DMS53 treated with DMSO at 0.1 percent for 48 hours (cell line): ENCODE data around the gene TYMP.
A peak's percentile ranks its signal among the peaks of the same experiment; 100 is the strongest.

Experiments used
- DNase-seq: peaks from one replicate; lab custom pipeline; 2025; ENCODE audit not compliant: unreplicated experiment; lab: John Stamatoyannopoulos, UW

The TYMP gene

DNA sequence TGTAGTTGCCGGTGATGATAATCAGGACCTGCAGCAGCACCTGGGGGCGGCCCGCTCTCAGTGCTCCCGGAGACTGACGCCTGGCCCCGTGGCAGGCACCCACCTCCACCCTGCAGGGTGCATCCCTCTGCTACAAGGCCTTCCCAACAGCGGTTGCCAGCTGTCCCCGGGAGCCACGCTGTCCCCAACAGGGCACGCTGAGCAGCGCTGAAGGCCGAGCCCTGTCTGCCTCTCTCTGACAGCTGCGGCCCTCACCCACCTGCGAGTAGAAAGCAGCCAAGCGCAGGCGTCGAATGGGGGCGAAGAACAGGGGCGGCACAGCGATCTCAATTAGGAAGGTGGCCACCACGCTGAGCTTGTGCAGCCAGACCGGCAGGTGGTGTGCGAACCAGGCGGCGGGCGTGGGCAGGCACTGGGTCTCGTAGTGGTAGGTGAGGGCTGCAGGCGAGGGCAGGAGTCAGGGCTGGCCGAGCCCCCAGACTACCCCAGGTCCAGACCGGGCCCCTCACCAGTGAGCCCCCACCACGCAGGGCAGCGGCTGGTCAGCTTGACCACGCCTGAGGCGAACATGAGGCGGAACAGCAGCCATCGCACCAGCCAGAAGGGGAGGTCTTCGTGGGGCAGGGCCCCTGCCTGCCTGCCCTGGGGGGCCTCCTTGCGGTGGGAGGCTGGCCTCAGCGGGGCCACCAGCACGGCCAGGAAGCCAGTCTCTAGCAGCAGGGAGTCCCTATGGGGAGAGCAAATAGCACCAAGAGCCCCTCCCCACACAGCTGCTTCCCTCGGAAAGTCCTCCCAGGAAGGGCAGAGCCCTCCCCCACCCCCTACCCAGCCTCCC, 23.8 kb downstream of the TYMP start:
- DNase-seq, result no peak

DNA sequence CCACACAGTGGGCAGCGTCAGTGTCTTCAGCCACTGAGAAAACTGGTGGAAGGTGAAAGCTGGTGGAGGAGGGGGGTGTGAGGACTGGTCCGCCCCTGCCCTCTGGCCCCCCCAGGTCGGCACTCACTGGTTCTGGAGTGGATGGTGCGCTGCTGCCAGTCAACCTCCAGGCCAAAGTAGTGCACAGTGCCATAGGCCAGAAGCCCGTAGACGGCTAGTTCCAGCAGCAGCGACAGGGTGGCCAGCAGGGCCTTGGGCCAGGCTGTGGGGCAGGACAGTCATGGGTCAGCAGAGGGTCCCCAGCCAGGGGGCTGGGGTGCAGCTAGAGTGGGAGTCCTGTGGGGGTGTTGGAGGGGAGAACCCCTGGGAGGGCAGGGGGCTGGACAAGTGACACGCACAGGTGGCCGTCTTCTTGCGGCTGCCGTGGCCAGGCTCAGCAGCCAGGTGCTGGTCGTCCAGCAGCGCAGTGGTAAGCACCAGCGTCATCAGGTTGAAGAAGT, 24.5 kb downstream of the TYMP start:
- no peak for DNase-seq

DNA sequence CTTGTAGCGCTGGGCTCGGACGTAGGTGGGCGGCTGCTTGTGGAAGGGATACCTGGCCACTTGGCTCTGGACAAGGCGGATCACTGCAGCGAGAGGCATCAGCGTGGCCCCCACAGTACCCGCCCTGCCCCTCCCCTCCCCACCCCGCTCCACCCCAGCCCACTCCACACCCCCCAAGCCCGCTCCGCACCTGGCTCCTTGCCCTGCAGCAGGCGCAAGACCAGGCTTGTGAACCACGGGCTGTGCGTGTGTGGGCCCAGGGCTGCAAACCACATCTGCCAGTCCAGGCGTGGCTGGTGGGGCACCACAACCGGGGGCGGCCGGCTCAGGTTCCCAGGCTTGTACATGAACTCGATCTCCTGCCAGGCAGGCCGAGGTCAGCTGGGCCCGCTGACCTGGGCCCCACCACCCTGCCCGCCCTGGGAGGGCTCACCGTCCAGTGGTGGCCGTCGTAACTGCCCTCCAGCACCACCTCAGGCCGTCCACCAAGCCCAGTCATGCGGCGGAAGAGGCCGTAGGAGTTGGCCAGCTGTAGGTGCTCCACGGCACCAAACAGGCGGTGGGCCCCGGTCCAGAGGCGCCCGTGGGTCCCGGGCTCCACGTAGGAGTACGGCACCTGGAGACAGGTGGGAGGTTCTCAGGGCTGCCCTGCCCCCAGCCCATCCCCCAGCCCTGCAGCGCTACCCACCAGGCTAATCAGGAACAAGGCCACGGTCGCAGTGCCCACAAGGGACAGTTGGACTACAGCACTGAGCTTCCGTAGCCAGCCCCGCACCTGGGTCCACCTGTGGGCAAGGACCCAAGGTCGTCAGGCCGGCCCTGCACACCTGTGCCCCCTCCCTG, 25.2 kb downstream of the TYMP start:
- DNase-seq, result no peak

DNA sequence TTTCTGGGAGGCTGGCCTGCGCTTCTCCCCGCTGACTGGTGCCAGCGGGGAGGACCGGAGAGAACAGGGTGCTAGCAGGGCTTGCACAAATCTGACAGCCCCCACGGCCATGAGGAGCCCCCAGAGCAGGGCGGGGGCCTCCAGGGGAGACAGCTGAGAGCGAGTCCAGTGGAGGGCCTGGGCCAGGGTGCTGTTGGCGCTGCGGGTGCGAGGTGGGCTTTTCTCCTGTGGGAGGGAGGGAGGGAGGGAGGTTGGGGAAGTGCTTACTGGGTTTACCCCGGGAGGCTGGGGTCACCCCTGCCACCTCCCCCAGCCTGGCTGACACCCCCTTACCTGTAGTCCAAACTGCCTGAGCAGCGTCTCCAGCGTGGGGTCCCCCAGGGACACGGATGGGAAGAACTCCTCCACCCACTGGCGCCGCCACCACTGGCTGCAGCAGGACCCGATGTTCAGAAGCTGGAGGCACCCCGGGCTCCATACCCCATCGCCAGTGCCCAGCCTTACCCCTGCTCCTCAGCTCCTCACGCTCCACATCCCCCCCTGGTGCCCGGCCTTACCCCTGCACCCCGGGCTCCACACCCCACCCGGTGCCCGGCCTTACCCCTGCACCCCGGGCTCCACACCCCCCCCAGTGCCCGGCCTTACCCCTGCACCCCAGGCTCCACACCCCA, 26.2 kb downstream of the TYMP start:
- no peak for DNase-seq

DNA sequence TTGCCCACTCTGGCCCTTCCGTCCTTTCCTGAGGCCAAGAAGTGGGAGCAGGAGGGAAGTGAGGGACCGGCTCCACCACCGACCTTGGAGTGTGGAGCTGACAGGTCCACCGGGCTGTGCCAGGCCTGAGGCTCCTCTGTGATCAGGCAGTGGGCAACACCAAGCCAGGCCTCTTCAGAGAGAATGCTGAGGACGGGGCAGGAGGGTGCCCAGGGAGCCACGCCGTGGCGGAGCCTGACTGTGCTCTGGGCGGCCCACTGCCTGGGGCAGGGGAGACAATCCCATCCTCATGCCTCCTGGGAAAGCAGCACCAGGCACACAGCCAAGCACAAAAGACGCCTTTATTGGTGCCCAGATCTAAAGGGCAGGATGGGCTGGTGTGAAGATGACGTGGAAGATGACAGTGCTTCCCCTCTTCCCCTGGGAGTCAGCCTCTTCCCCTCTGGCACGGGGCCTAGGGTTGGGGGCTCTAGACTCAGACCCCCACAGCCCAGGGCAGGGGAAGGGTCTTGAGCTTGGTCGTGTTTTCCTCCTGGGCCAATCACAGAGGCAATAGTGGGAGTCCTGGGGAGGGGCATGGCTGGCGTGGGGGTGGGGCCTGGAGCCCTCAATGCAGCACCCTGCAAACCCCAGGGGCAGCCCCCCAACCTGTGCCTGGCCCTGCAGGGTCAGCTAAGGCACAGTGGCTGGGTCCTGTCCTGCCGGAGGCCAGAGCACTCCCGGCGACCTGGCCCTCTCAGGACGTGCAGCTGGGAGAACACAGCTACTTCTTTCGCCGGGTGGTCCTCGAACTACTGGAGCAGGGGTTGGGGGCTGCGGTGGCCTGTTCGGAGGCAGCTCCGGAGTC, 27.0 kb downstream of the TYMP start:
- no peak for DNase-seq

DNA sequence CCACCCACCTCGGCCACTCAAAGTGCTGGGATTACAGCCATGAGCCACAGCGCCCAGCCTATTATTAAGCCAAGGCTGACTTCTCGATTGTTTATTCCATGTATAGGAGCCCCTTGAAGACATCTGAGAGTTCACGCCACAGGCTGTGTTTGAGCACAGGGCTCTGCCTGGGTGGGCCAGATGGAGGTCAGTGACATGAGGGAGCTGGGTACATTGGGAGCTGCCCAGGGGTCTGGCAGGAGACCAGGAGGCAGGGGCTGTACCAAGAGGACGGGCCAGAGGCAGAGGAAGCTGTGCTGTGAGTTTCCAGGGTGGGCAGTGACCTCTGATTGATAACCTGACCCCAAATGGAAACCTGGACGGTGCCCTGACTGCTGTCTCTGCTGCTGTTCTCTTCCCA, 27.7 kb downstream of the TYMP start:
- DNase-seq, result no peak

DNA sequence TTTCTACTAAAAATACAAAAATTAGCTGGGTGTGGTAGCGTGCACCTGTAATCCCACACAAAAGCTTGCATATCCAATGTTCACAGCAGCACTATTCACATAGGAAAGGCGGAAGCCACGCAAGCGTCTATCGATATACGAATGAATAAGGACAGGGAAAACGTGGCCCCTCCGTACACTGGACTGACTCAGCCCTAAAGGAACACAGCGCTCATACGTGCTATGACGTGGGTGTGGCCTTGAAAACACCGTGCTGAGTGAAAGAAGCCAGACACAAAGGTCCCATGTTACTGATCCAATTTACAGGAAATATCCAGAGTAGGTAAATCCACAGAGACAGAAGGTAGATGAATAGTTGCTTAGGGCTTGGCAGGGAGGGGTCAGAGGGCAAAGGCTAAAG, 29.4 kb downstream of the TYMP start:
- no peak for DNase-seq

DNA sequence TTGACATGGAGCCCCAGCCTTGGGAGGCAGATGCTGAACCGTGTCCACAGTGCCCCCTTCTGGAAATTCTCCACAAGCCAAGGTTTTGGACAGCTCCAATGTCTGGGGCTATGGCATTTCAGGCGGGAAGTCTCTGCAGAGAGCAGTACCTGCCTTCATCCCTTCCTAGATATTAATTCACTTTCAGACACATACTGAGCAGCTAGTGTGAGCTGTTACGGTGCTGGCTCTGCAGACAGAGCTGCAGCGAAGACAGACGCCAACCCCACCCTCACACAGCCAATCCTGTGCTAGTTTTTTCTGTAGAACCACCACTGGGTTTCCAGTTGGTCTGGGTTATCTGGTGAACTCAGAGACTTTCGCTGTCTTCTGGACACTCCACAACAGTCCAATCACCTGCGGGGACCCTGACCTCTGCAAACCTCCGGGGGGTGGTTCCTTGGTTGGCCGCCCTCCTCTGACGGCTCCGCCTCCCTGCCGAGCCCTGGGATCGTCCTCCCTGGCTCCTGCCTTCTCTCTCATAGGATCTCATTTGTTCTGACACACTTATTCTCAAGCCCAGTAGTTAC, 31.4 kb downstream of the TYMP start:
- peak; percentile 72 for DNase-seq

DNA sequence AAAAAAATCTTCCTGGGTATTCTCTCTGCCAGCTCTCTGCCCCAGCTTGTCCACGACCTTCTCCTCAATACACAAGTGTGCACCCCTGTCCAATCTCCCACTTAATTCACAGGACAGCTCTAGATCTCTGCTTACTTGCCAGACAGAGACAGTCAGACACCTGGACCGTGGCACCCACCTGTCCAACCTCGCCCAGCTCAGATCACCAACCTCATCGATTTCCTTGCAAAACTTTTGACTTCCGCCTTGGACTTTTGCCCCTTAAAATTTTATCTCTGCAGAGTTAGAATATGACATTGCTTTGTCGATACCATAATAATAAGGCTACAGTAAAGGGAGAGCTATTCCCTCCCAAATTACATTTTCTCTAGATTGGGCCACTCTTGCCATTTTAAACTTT, 32.7 kb downstream of the TYMP start:
- DNase-seq, result no peak

DNA sequence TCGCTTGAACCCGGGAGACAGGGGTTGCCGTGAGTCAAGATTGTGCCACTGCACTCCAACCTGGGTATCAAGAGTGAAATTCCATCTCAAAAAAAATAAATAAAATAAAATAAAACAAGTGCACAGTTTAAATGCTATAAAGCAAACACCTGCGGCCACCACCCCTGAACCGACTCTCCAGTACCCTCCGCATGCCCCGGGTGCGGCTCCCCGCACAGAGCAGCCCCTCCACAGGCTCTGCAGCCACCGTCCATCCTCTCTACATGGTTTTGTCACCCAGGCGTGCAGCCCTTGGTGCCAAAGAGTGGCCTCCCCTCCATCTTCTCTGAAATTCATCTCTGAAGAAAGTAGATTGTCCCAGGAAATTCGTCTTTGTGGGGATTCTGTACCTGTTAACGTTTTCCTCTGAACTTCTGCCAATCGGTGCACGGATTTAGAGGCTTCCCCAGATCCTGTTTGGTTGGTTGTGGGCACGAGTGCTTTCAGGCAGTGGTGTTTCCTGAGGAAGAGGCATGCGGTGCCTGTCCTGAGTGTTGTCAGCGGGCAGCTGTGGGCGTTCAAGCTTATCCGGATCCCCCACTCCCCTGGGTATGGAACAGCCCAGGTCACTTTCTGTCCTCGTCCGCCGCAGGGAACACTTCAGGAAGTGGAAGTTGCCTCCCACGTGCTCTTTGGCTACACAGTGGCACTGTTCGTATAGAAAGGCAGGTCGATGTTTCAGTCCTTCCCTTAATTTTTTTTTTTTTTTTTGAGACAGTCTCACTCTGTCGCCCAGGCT, 39.1 kb downstream of the TYMP start:
- DNase-seq, result no peak

DNA sequence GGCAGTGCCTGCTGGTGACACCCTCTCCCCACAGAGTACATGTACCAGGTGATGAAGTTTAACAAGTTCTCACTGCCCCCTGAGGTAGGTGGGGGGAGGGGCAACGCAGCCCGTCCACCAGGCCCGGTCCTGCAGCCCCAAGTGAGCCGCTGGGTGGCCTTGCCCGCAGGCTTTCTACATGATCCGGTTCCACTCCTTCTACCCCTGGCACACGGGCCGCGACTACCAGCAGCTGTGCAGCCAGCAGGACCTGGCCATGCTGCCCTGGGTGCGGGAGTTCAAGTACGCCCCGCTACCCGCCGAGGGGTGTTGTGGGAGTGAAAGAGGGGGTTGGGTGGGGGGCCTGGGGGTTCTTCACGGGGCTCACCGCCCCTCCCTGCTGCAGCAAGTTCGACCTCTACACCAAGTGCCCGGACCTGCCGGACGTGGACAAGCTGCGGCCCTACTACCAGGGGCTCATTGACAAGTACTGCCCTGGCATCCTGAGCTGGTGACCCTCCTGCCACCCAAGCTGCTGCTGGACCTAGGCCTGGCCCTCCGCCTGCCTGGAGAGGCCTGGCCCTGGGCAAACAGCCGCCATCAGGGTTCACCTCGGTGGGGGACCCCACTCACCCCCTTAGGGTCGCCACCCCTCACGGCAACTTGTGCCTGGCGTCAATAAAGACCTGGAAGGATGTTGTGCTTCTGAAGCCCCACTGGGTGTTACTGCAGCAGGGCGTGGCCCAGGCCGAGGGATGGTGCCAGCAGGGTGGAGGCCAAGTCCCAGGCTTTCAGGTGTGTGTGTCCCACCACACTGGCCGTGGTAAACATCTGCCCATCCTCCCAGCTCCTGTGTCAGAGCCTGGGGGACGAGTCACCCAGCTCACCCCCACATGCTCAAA, 40.2 kb downstream of the TYMP start:
- DNase-seq, result no peak

DNA sequence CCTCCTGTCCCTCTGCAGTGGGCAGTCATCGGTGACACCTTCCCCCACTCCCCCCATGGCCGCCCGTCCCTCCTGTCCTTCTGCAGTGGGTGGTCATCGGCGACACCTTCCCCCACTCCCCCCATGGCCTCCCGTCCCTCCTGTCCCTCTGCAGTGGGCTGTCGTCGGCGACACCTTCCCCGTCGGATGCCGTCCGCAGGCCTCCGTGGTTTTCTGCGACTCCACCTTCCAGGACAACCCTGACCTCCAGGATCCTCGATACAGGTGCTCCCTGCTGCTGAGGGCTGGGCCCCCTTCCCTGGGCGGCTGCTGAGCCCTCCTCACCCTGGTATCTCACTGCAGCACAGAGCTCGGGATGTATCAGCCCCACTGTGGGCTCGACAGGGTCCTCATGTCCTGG, 40.9 kb downstream of the TYMP start:
- no peak for DNase-seq

DNA sequence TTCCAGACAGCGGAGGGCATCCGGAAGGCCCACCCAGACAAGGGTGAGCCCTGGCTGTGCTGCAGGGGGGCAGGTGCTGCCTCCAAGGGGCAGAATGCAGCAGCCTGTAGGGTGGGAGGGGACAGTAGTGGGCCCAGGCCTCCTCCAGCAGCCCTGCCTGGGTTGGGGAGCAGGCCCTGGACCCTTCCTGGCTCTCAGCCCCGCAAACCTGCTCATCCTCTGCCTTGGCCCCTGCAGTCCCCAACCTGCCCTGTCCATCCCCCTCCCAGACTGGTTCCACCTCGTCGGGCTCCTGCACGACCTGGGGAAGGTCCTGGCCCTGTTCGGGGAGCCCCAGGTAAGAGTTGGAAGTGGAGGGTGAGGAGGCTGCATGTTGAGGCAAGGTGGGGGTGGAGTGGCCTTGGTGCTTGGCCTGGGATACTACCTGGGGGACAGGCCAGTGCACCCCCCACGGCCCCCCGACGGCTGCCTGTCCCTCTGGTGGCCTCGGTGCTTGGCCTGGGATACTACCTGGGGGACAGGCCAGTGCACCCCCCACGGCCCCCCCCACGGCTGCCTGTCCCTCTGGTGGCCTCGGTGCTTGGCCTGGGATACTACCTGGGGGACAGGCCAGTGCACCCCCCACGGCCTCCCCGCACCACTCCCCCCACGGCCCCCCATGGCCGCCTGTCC, 41.7 kb downstream of the TYMP start:
- DNase-seq, result no peak

DNA sequence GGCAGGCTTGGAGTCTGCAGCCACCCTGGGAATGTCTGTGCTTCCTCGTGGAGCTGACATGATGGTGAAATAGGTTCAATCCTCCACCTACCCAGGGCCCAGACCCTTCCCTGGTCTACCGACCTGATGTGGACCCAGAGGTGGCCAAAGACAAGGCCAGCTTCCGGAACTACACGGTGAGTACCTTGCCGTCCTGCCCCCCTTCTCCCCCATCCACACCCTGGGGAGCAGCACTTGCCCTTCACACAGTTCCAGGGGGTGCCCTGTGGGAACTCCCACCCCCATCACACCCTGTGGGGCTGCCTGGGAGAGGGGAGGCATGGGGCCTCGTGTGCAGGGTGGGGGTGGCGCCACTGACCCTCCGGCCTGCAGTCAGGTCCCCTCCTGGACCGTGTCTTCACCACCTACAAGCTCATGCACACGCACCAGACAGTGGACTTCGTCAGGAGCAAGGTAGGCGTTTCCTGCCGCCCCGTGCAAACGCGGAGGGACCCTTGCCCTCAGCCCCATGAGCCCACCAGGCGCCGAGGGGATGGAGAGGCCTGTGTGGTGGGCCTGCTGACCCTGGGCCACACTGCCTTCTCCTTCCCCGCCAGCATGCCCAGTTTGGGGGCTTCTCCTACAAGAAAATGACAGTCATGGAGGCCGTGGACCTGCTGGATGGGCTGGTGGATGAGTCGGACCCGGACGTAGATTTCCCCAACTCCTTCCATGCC, 42.4 kb downstream of the TYMP start:
- DNase-seq, result no peak

DNA sequence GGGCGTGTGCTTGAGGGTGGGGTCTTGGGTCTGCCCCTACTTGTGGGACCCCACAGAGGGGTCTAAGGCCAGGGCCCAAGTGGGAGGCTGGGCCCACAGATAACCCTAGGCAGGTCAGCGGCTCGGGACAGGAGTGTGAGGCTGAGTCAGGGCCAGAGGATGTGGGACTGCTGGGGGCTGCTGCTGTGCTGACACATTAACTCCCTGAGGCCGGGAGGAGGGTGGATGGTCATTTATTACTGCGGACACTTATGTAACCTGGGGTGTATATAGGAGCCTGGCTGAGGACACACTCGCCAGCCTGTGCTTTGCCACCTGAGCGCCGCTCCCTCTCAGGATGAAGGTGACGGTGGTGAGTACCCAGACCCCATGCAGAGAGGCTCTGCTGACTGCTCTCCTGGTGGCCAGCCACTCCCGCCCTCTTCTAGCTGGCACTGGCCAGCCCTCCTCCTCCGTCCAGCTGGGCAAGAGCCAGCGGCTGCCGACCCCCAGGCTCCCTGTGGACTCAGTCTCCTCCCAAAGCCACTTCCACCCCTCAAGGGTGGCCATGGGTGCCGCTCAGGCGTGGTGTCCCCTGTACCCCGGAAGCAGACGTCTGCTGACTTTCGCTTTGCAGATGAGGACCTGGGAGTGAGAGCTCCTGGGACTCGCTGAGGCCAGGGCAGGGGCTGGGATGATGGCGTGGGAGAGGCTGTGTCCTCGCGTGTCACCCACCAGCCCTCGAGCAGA, 43.1 kb downstream of the TYMP start, which contains the start of gene MIOX:
TSS of gene MIOX (plus strand) at position 299 of the 729 bp plus-strand sequence. CDS start at position 338, 39 bp downstream.
- DNase-seq, result no peak
